Measurements from ENCODE around the gene SLC25A12.

Gene SLC25A12

GRCh38 chr2:171864357-171864985, 29.6 kb downstream of the SLC25A12 start:
- Histone ChIP-seq H3K27me3 (ENCODE audit: low read depth, low read length) (no peaks in the 10 kb centered on the region), H3K4me3 (ENCODE audit: low read length) (no peak overlapping the region), H3K79me2 (ENCODE audit: low read length) (peaks cover 8% of the 10 kb centered on the region; the same call in 1 of the 2 replicates), H3K27ac (ENCODE audit: low read length) (no peak overlapping the region), H2AFZ (ENCODE audit: low read depth, low read length) (no peak overlapping the region), H3K9ac (ENCODE audit: low read length) (no peak overlapping the region), H3K9me3 (ENCODE audit: insufficient read depth, low read length) (no peaks in the 10 kb centered on the region), H3K4me1 (ENCODE audit: low read length) (no peaks in the 10 kb centered on the region), H4K20me1 (ENCODE audit: insufficient read depth, low read length) (no peaks in the 10 kb centered on the region), H3K4me2 (ENCODE audit: low read length) (no peak overlapping the region), H3K36me3 (replicated peaks; ENCODE audit: low read depth, low read length) (peaks cover 10% of the 10 kb centered on the region)
- TF ChIP-seq CTCF (IDR thresholded peaks at IDR 0.05; ENCODE audit: low read depth, low read length) (no peak), EZH2phosphoT487 (IDR thresholded peaks at IDR 0.05; ENCODE audit: low read depth) (no peak)

GRCh38 chr2:171862501-171862900, 31.5 kb downstream of the SLC25A12 start:
- H3K9ac ChIP-seq (ENCODE audit: low read length) = no peak overlapping the region
- peaks cover 8% of the 10 kb centered on the region; the same call in 1 of the 2 replicates for H3K79me2 ChIP-seq (ENCODE audit: low read length)
- H3K36me3 ChIP-seq (replicated peaks; ENCODE audit: low read depth, low read length) = peaks cover 5% of the 10 kb centered on the region
- TF ChIP-seq CTCF (IDR thresholded peaks at IDR 0.05; ENCODE audit: low read depth, low read length) (no peak), EZH2phosphoT487 (IDR thresholded peaks at IDR 0.05; ENCODE audit: low read depth) (no peak)
- no peaks in the 10 kb centered on the region for H3K4me1 ChIP-seq (ENCODE audit: low read length)
- H2AFZ ChIP-seq (ENCODE audit: low read depth, low read length) = no peak overlapping the region
- no peaks in the 10 kb centered on the region for H3K27me3 ChIP-seq (ENCODE audit: low read depth, low read length)
- H3K4me2 ChIP-seq (ENCODE audit: low read length) = no peak overlapping the region
- H3K27ac ChIP-seq (ENCODE audit: low read length) = no peak overlapping the region
- H3K9me3 ChIP-seq (ENCODE audit: insufficient read depth, low read length) = no peaks in the 10 kb centered on the region
- no peak overlapping the region for H3K4me3 ChIP-seq (ENCODE audit: low read length)
- no peaks in the 10 kb centered on the region for H4K20me1 ChIP-seq (ENCODE audit: insufficient read depth, low read length)

- no peaks in the 10 kb centered on the region for H4K20me1 ChIP-seq (ENCODE audit: insufficient read depth, low read length)
- no peak overlapping the region for H3K9ac ChIP-seq (ENCODE audit: low read length)
- 0 out of 2 replicates have a peak, but pooled peaks cover 3% of the 10 kb centered on the region for H3K79me2 ChIP-seq (ENCODE audit: low read length)
- no peak overlapping the region for H2AFZ ChIP-seq (ENCODE audit: low read depth, low read length)
- no peak overlapping the region for H3K27ac ChIP-seq (ENCODE audit: low read length)
- TF ChIP-seq CTCF (IDR thresholded peaks at IDR 0.05; ENCODE audit: low read depth, low read length) = no peak
- TF ChIP-seq EZH2phosphoT487 (IDR thresholded peaks at IDR 0.05; ENCODE audit: low read depth) = no peak
- no peaks in the 10 kb centered on the region for H3K4me1 ChIP-seq (ENCODE audit: low read length)
- H3K36me3 ChIP-seq (replicated peaks; ENCODE audit: low read depth, low read length) = peaks cover 8% of the 10 kb centered on the region
- H3K4me3 ChIP-seq (ENCODE audit: low read length) = no peak overlapping the region
- no peaks in the 10 kb centered on the region for H3K27me3 ChIP-seq (ENCODE audit: low read depth, low read length)
- no peak overlapping the region for H3K4me2 ChIP-seq (ENCODE audit: low read length)
- no peaks in the 10 kb centered on the region for H3K9me3 ChIP-seq (ENCODE audit: insufficient read depth, low read length)
Measured at GRCh38 chr2:171858397-171858958, 35.6 kb downstream of the SLC25A12 start.

- no peak overlapping the region for H3K27ac ChIP-seq (ENCODE audit: low read length)
- H3K27me3 ChIP-seq (ENCODE audit: low read depth, low read length) = no peaks in the 10 kb centered on the region
- H3K4me1 ChIP-seq (ENCODE audit: low read length) = no peaks in the 10 kb centered on the region
- H2AFZ ChIP-seq (ENCODE audit: low read depth, low read length) = no peak overlapping the region
- no peak overlapping the region for H3K9ac ChIP-seq (ENCODE audit: low read length)
- H3K36me3 ChIP-seq (replicated peaks; ENCODE audit: low read depth, low read length) = peaks cover 14% of the 10 kb centered on the region
- no peaks in the 10 kb centered on the region for H3K9me3 ChIP-seq (ENCODE audit: insufficient read depth, low read length)
- no peak overlapping the region for H3K4me3 ChIP-seq (ENCODE audit: low read length)
- no peak overlapping the region for H3K4me2 ChIP-seq (ENCODE audit: low read length)
- no peaks in the 10 kb centered on the region for H3K79me2 ChIP-seq (ENCODE audit: low read length)
- TF ChIP-seq EZH2phosphoT487 (IDR thresholded peaks at IDR 0.05; ENCODE audit: low read depth) (no peak), CTCF (IDR thresholded peaks at IDR 0.05; ENCODE audit: low read depth, low read length) (no peak)
- no peaks in the 10 kb centered on the region for H4K20me1 ChIP-seq (ENCODE audit: insufficient read depth, low read length)
Measured at GRCh38 chr2:171855401-171855800, 38.6 kb downstream of the SLC25A12 start.

Measured in OCI-LY3 (cell line).